Activated T-cell treated with anti-CD3 and anti-CD28 coated beads, Interleukin-2, amount 50 U/mL, for 48 hours (primary cell): ENCODE data around the gene CHMP1A.
"Not testable (repeated sequence)": the region's sequence is repeated elsewhere in the genome, so short reads cannot be mapped to it uniquely, and the experiment has no call there.

Source experiments
- DNase-seq, 2 experiments: peaks; one replicate each; pipeline ENCODE4 v3.0.0-alpha.2; 2020

CHMP1A gene

GRCh38 chr16:89656435-89657121 lies 930 bp downstream of the CHMP1A start:
- peak in 1 of 2 experiments; percentile 17 for DNase-seq

DNA sequence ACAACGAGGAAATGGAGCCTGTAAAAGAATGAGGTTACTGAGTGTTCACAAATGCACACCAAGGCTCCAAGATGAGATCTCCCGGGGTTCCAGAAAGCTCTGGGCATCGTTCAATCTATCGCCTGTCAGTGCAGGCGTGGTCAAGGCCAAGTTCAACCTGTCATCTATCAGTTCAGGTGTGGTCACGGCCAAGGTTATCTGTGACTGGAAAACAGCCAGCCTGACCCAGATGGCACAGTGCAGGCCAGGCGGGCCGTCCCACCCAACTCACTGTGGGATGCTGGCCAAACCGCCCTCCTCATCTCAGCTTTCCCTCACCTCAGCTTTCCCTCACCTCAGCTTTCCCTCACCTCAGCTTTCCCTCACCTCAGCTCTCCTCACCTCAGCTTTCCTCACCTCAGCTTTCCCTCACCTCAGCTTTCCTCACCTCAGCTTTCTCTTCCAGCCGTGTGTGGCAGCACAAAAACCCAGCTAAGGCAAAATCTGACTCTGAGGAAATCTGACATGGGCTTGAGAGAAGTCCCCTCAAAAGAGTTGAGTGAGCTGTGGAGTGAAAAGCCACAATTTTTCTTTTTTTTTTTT lies 2.4 kb downstream of the CHMP1A start:
- peak in 1 of 2 experiments; percentile 16 for DNase-seq

DNA sequence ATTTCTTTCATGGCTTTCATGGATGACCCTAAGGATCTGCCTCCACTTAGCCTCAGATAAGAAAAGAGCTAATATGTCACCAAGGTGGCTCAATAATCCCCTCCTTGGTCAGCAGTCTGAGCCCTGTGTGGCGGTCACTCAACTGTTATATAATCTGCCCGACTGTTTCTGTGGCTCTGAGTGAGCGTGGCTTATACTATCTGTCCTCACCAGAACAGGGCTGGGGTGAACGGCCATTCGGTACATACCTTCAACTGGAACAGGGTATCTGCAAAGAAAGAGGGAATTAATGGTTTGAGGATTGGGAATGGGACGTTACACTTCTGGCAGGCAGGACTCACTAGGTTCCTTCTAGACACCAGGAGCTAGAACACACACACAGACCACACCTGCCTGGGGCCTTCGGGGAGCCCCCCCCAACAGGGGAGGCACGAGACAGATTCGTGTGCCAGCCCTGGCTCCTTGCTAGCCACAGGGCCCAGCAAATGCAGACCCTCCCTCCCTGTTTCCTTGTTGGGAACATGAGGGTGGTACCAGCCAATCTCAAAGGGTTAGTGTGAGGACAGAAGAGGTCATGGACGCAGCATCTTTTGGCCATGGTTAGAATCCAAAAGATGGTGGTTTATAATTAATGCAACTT lies 3.7 kb downstream of the CHMP1A start:
- no peak for DNase-seq

- no peak for DNase-seq
Observed at GRCh38 chr16:89651584-89651983, 5.9 kb downstream of the CHMP1A start.

- no peak for DNase-seq
Observed at GRCh38 chr16:89646906-89647305, 10.6 kb downstream of the CHMP1A start.

DNA sequence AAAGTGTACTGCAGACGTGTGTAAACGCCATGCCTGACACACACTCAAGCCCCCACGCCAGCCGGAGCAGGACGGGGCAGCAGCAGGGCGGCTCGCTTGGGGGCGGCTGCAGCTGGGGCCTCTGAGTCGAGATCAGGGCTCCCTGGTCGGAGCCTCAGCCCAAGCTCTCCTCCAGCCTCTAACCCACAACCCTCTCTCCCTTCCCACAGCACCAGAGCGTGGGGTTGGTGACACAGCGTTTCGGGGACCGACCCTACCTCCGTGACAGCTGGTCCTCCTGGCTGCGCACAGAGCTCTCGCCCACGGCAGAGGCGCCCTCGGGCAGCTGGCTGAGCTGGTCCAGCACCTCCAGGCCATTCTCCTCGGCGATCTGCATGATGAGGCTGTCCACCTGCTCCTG lies 11.2 kb downstream of the CHMP1A start:
- no peak for DNase-seq

- DNase-seq: no peak
Observed at GRCh38 chr16:89645122-89645521, 12.4 kb downstream of the CHMP1A start.

DNA sequence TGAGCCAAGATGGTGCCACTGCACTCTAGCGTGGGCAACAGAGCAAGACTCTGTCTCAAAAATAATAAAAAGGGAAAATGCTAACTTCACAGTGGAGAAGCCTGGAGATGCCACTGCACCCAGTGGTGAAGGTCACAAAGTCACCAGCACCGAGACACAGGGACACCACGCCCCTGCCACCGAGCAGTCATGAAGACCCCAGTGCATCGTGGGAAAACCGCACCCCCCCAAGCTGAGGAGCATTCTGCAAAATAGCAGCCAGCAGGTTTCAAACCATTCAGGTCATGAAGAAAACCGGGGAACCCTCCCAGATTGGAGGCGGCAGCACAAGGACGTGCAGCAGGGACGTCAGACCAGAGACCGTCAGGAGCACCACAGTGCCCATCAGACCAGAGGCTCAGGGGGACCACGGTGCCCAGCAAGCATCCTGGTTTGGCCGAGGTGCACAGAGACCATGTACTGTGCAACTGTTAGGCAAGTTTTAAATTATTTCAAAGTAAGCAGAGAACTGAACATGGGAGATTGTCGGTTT lies 13.7 kb downstream of the CHMP1A start:
- DNase-seq: no peak

DNA sequence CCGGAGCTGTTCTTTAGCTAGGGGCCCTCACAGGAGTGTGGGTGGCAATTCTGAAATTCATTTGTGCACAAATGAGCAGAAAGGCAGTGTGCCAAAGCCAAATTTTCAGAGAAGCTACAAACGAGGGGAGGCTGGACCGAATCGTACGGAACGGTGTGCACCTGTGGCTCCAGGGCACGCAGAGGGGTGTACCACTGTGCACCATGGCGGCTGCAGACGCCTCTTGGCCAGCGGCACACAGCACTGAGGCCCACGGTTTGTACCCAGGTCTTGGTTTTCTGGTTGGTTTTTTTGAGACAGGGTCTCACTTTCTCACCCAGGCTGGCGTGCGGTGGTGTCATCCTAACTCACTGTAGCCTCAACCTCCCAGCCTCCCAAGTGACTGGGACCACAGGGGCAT lies 14.9 kb downstream of the CHMP1A start:
- DNase-seq: no peak

DNA sequence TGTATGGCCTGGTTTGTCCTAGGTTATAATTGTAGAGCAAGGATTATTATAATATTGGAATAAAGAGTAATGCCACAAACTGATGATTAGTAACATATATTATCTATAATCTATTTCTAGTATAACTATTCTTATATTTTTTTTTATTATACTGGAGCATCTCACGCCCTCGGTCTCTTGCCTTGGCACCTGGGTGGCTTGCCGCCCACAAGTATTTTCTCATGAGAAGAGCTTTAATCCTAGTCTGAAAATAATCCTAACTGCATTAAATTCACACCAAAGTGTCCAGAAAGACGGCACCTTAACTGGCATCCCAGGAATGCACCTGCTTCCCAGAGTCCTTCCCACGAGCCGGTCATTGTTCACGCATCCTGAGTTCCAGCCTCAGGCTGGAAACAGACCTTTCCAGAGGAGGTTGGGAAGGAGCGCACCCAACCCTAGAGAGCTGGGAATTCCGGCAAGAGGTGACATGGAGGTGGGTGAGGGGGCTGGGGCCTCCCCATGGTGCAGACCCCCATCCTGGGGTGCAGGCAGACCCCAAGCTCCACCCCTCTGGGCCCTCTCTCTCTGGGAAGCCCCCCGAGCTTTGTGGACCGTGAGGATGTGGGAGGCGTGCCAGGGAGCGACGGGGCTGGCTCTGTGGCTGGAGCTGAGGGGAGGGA lies 15.9 kb downstream of the CHMP1A start:
- DNase-seq: no peak

GRCh38 chr16:89639385-89639784 lies 18.1 kb downstream of the CHMP1A start:
- no peak for DNase-seq

GRCh38 chr16:89638455-89638854 lies 19.1 kb downstream of the CHMP1A start:
- DNase-seq: no peak

GRCh38 chr16:89637379-89637778 lies 20.1 kb downstream of the CHMP1A start:
- DNase-seq: no peak

DNA sequence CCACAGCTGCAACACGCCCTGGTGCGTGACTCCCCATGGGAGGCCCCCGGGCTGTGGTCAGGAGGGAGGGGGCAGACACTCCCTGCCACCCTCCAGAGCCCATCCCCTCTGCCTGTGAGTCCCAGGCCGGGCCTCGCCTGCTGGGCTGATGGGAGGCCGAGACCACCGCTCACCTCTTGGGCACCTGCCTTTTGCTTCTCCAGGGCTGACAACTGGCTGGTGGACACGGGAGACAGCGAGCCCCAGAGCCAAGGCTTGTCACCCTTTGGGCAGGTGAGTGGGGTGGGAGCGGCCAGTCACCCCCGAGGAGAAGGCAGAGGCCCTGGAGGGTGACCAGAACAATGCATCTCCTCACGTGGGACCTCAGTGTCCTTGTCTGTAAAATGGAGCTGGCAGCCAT lies 20.8 kb downstream of the CHMP1A start:
- DNase-seq: no peak

DNA sequence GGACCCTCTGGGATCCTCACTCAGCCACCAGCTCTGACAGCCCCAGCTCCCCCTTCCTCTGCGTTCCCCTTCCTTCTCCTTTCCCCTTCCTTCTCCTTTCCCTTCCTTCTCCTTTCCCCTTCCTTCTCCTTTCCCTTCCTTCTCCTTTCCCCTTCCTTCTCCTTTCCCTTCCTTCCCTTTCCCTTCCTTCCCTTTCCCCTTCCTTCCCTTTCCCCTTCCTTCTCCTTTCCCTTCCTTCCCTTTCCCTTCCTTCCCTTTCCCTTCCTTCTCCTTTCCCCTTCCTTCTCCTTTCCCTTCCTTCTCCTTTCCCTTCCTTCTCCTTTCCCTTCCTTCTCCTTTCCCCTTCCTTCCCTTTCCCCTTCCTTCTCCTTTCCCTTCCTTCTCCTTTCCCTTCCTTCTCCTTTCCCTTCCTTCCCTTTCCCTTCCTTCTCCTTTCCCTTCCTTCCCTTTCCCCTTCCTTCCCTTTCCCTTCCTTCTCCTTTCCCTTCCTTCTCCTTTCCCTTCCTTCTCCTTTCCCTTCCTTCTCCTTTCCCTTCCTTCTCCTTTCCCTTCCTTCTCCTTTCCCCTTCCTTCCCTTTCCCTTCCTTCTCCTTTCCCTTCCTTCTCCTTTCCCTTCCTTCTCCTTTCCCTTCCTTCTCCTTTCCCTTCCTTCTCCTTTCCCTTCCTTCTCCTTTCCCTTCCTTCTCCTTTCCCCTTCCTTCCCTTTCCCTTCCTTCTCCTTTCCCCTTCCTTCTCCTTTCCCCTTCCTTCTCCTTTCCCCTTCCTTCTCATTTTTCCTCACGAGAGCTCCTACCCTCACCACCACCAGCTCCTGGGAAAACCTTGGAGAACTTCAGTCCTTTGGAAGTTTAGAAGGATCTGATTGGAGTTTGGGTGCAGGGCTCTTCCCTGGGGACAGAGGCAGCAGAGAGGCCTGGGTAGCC lies 22.8 kb downstream of the CHMP1A start:
- DNase-seq: not testable (repeated sequence)

DNA sequence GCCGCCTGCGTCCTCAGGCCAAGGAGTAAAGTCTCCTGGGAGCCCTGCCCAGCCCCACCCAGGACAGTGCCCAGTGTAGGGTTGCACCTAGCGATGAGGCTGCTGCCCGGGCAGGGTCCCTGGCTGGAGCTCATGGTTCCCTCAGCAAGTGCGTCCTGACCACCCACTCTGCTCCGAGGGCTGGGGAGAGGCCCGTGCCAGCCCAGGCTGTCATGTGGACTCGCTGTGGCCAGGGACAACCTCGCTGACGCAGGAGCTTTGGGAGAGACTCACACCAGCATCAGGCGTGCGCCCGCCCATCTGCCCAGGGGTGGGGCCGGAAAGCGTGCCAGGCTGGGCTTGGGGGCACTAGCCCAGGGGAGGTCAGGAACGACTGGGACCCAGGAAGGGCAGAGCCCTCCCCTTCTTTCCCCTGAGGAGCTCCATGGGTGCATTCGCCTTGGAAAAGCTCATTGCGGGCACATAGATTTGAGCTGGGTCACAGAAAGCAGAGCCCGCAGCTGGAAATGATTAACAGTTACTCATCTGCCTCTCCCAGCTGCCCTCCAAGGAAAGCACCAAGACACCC lies 24.4 kb downstream of the CHMP1A start:
- DNase-seq: no peak

GRCh38 chr16:89629827-89630610 lies 27.5 kb downstream of the CHMP1A start:
- no peak for DNase-seq

DNA sequence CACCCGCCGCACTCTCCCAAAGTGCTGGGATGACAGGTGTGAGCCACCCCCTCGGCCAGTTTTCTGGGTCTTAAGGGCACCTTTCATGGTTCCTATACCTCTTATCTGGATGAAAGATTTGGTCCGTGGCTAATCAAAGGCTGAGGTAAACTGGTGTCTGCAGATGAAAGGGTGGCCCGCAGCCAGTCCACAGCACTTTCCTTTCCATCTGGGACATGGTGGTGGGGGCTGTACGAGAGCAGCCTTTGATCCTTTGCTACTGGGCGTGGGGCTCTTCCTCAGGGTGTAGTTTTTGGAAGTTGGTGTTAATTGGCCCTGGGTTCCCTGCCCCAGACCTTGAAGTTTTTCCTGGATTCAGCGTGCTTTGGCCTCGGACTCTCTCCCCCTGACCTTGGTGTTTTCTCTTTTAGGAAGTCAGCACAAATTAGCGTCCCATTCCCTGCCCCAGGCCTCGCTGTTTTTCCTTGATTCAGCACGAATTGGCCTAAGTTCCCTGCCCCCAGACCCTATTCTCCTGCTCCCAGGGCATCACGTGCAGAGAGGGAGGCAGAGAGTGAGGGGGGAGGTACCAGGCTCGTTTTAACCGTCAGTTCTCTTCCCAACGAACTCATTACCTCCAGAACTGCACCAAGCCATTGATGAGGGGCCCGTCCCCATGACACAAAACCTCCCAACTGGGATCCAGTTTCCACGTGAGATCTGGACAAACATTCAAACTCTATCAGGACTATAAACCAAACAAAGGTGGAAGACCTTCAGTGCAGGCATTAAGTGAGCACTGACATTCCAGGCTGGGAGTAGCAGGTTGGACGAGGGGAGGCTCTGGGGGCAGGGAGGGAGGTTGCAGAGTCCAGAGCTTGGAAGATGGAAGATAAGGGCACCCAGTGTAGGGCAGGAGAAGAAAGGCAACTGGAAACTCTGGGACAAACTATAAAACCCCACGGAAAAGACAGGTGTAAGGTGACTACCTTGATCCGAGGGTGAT lies 32.4 kb downstream of the CHMP1A start:
- DNase-seq: no peak

GRCh38 chr16:89623511-89624261 lies 33.8 kb downstream of the CHMP1A start:
- no peak for DNase-seq
